ENCODE measurements around the gene WWOX. TPM values are rescaled to one million over a fixed set of nuclear protein-coding genes. Genes with fewer than 3 reads are reported as not detected.

The WWOX gene
- total and polyA plus RNA-seq, 2 of the 4 experiments (the other 2 are of a cell fraction), result 2.7 to 5.4 TPM

DNA sequence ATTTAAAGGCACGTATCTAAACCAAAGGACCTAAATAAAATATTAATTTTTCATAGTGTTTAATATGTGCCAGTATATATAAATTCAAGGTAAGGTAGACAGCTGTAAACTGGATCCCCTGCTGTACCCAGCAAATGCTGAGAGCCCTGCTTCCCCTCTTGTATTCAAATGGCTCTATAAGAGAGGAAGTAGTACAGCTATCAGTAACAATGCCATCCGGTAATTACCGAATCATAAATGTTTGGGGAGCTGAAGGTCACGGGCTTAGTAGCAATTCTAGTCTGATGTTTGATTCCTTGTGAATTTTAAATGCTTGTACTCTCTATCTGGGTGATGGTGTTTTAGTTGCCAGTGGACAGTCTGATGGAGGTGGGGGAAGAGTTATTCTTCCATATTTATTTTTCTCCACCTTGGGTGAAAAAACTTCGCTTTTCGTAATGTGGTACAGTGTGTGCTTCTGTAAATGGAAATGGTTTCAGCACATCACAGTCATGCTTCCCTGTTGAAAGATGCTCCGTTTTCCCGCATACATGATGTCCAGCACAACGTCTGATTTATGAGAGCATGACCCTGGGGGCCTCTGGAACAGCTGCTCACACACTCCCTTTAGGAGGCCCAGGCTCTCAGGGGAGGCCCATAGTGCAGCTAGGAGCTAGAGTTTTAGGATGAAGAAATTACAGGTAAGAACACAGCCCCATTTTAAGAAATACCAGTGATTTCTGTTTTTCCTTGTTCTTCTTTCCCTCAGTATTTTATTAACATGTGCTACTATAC is 423.9 kb downstream of the WWOX start:
- Histone ChIP-seq H3K23ac (ENCODE audit: low read depth, low read length) (no peak overlapping the region), H2AK5ac (ENCODE audit: low read depth, low read length) (no peak overlapping the region), H3K27me3 (ENCODE audit: control insufficient read depth, insufficient read depth, low read length) (no peaks in the 10 kb centered on the region), H2BK15ac (ENCODE audit: low read depth, low read length) (no peak overlapping the region), H3K18ac (ENCODE audit: low read depth, low read length) (no peak overlapping the region), H3K27ac (ENCODE audit: insufficient read depth, low read length) (no peak overlapping the region), H3K9me3 (ENCODE audit: control insufficient read depth, insufficient read depth, low read length) (peaks cover 18% of the 10 kb centered on the region), H2AFZ (replicated peaks; ENCODE audit: low read length, poor library complexity) (no peak overlapping the region), H3K9me1 (ENCODE audit: insufficient read depth, low read length) (no peaks in the 10 kb centered on the region), H2BK120ac (ENCODE audit: low read depth, low read length) (no peak overlapping the region), H4K5ac (ENCODE audit: low read depth, low read length) (no peak overlapping the region), H2BK5ac (ENCODE audit: low read depth, low read length, poor library complexity, severe bottlenecking) (no peak overlapping the region), H3K56ac (ENCODE audit: extremely low read depth, insufficient read depth, low read length) (no peak overlapping the region), H3K4me2 (ENCODE audit: low read depth, low read length) (no peak overlapping the region), H3K9ac (ENCODE audit: low read depth, low read length) (no peak overlapping the region), H3K4me3 (ENCODE audit: insufficient read depth, low read depth, low read length) (no peak overlapping the region), H3K4ac (ENCODE audit: low read depth, low read length) (no peak overlapping the region), H4K20me1 (ENCODE audit: insufficient read depth, low read length) (no peaks in the 10 kb centered on the region), H3K4me1 (ENCODE audit: control insufficient read depth, insufficient read depth, low read length) (no peaks in the 10 kb centered on the region), H2BK20ac (ENCODE audit: low read depth, low read length) (no peak overlapping the region), H4K8ac (ENCODE audit: low read depth in 2 of 2, low read length in 2 of 2) (no peak overlapping the region), H3K14ac (replicated peaks; ENCODE audit: low read depth, low read length) (no peak overlapping the region), H4K91ac (ENCODE audit: insufficient read depth, low read depth, low read length) (no peak overlapping the region), H3K36me3 (ENCODE audit: control insufficient read depth, insufficient read depth, low read length) (no peaks in the 10 kb centered on the region), H2AK9ac (replicated peaks; ENCODE audit: low read depth, low read length, poor library complexity) (no peak overlapping the region), H3K79me1 (ENCODE audit: low read depth in 1 of 2, low read length in 2 of 2) (no peaks in the 10 kb centered on the region)
- dilution Hi-C loops (cut with HindIII; ENCODE audit: low sequenced_read_pairs, unreplicated experiment), result no loop called here
- intact Hi-C loops (cut with micrococcal nuclease), result no loop called here
- DNase-seq, result no peak
- no TSS peak for BruUV-seq (replicated peaks)
- no CpG with 5 or more reads among the region's 9 CpGs for WGBS, 2 experiments (ENCODE audit: extremely low coverage in 2 of 2, insufficient read length in 1 of 2)
- in situ Hi-C loops (cut with MboI; ENCODE audit: low sequenced_read_pairs), result no loop called here
- CTCF ChIA-PET, result no interaction called here
- ATAC-seq (ENCODE audit: low read depth), result no peak
- POLR2A ChIA-PET (ENCODE audit: unreplicated experiment), result no interaction called here
- TF ChIP-seq NFE2L2 (IDR thresholded peaks at IDR 0.05; ENCODE audit: low read depth, low read length) (no peak), BHLHE40 (IDR thresholded peaks at IDR 0.05; ENCODE audit: low read depth, low read length) (no peak), CTCF (conservative IDR thresholded peaks at IDR 0.05; ENCODE audit: low read depth, low read length) (no peak), FOS (IDR thresholded peaks at IDR 0.05; ENCODE audit: low read depth, low read length) (no peak)
